Measurements from ENCODE around the gene PTK7. TPM values are rescaled to one million over a fixed set of nuclear protein-coding genes. Genes with fewer than 3 reads are reported as not detected.
"Not testable (repeated sequence)": the region's sequence is repeated elsewhere in the genome, so short reads cannot be mapped to it uniquely, and the experiment has no call there.

The PTK7 gene
- total RNA-seq, 1 donor from 2014 or later: 26.0 TPM

DNA sequence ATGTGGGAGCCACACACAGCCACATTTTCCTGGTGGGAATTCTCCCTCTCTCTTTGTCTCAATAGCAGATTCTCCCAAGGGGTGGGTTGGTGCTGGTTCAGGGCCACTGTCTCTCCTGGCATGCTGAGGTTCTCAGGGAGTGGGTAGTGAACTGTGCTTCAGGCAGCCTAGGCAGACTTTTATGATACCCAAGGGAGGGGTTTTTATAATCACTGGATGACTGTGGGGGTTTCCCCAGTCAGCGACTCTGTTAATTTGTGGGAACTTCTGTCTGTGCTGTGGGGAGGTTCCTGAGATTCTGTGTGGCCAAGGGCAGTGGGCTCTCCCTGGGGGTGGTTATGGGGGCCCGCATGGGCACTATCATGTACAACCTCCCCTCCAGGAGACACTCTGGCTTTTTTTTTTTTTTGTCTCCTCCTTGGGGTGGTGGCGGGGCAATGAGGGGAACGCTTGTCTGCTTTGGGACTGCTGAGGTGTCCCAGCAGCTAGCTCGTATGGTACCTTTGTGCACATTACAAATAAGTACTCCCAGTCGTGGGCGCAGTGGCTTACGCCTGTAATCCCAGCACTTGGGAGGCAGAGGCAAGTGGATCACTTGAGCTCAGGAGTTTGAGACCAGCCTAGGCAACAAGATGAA is 10.0 kb downstream of the PTK7 start:
- DNase-seq: no peak

DNA sequence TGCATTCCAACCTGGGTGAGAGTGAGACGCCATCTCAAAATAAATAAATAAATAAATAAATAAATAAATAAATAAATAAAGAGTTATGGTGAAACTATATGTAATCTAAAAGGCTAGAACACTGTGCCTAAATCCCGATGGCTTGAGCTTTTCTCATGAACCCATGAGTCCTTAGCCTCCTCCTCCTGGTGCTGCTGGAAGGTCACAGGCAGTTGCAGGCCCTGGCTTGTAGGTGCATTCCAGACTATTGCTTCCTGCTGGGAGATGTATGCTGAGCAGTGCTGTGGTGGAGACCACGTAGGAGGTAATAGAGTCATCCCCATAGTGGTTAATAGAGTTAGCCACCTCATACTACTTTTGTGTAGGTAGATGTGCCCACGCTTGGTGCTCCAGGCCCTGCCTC is 12.5 kb downstream of the PTK7 start:
- DNase-seq: no peak

DNA sequence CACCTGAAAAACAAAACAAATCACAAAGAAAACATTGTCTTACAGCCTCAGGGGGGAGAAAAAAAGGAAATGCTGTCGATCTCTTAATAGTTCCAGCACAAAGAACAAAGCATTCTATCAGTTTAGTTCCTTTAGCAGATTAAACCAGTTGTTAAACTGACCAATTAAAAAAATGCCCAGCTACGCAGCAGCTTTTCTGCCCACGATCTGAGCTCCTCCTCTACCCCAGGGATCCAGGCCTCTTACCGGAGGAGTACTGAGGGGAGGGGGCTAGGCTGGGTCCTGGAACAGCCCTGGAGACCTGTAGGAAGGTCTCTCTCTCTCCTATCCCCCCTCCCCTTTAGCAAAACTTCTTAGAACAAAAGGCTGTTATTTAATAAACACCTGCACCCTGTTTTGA is 13.4 kb downstream of the PTK7 start:
- no peak for DNase-seq

DNA sequence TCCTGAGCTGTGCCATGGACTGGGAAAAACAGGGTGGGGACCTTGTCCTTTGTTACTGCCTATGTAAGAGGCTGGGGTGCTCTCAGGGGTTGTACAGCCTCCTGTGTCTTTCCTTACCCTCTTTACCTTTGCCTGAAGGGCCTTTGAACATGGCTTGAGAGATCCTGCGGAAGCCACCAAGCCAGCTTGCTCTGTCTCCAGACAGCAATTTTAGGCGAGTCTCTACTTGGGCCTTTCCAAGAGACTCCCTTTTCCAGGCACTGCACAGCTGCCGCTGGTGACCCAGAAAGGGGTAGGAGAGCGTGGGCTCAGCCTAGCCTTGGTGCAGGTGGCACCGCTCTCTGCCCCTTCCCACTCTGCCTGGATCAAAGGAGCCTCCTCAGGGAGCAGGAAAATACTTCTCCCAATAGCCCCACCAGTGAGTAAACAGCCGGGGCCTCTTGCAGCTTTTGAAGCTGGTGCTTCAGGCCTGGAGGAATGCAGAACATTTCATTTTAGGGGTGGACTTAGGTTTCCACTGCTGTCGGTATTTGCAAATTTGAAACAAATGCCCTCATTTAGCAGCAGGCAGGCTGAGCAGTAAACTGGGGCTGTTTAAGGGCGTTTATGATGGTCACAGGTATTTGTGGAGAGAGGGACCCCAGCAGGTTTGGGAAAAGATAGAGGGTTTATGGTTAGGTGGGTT is 13.9 kb downstream of the PTK7 start:
- no peak for DNase-seq

DNA sequence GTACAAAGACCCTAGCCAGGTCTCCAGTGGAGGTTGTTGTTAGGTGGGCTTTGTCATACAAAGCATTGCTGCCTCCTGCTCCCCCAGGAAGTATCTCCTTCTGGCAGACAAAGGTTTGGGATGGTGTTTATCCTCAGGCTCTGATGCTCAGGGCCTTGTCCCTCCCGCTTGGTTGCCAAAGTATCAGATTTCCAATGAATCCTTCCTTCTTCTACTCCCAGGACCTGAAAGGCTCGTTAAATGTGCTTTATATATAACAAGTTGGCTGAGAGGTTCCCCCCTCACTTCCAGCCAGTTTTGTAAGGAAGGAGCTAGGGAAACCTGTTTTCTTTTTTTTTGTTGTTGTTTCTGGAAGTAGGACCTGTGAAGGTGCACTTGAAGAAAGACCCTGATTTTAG is 14.4 kb downstream of the PTK7 start:
- no peak for DNase-seq

DNA sequence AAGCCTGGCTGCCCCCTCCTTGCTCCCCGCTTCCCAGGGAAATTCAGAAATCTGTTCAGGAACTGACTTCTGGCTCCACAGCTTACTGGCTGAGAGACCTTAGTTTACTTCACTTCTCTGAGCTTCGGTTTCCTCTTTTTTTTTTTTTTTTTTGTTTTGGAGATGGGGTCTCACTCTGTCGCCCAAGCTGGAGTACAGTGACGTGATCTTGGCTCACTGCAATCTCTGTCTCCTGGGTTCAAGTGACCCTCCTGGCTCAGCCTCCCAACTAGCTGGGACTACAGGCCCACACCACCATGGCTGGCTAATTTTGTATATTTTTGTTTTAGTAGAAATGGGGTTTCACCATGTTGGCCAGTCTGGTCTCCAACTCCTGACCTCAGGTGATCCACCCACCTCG is 14.9 kb downstream of the PTK7 start:
- no peak for DNase-seq

DNA sequence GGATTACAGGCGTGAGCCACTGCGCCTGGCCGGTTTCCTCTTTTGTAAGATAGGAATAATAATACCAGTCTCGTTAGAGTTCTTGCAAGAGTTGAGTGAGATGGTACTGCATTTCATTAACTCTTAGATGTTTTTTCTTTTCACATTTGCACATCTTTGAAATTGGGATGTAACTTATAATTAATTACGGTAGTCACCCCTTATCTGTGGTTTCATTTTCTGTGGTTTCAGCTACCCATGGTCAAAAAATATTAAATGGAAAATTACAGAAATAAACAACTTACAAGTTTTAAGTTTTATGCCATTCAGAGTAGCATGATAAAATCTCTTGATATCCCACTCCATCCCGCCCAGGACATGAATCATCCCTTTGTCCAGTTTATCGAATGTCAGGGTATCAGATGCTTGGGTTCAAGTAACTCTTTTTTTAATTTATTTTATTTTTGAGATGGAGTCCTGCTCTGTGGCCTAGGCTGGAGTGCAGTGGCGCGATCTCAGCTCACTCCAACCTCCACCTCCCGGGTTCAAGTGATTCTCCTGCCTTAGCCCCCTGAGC is 15.4 kb downstream of the PTK7 start:
- DNase-seq: no peak

DNA sequence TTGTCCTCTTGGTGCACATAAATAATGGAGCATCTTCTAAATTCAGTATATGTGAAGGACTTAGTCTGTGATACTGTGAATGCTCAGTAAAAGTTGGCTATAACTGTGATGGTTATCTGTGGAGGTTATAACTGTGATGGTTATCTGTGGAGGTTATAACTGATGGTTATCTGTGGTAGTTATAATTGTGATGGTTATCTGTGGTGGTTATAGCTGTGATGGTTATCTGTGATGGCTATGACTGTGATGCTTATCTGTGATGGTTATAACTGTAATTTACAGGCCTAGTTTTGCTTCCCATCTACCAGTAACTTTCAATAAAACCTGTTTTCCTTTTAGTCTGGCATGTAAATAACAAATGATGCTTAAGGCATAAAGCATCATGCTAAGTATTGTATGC is 16.5 kb downstream of the PTK7 start:
- no peak for DNase-seq

DNA sequence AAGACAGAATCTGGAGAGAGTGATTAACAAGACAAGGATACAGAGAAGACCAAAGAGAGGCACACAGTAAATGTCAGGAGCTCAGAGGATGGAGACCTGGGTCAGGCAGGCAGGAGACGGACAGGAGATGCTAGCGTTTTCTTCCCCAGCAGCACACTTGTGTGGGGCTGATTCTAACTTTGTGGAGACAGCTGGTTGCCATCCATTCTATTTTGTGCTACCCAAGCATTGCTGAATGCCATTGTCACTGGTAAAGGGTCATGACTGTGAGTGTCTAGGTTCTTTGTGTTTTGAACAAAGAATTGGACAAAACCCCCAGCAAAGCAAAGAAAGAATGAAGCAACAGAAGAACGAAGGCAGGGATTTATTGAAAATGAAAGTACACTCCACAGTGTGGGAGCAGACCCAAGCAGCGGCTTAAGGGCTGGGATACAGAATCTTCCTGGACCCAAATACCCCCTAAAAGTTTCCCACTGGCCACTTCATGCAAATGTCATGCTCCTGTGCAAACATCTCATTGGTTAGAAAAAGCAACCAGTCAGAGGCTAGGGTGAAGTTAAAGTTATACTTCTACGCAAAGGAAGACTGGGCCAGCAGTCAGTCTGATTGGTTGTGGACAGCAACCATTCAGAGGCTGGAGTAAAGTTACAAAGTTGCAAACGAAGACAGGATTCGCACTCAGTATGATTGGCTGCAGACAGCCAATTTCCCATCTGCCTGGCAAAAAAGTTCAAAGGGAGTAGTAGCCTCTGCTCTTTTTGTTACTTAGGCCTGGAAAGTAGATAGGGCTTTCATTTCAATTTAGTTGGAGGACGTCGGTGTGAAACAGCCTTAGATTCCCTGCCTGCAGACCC is 17.5 kb downstream of the PTK7 start:
- no peak for DNase-seq

DNA sequence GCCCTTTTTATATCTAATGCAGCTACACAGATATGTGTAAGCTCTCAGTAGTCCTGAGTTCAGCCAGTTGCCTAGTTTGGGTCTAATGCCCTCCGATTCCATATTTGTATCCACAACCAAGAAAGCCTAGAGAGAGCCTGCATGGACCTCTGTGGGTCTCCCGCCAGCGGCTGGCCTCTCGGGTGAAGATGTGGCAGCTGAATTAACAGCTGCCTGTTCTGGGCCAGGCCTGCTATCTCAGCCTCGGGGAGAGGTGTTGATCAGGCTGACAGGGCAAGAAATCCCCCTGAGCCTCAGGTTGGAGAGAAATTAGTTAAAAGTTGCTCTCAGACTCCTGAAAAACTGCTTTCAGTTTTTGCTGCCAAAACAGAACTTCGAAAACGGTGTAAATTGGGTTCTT is 19.8 kb downstream of the PTK7 start:
- no peak for DNase-seq

DNA sequence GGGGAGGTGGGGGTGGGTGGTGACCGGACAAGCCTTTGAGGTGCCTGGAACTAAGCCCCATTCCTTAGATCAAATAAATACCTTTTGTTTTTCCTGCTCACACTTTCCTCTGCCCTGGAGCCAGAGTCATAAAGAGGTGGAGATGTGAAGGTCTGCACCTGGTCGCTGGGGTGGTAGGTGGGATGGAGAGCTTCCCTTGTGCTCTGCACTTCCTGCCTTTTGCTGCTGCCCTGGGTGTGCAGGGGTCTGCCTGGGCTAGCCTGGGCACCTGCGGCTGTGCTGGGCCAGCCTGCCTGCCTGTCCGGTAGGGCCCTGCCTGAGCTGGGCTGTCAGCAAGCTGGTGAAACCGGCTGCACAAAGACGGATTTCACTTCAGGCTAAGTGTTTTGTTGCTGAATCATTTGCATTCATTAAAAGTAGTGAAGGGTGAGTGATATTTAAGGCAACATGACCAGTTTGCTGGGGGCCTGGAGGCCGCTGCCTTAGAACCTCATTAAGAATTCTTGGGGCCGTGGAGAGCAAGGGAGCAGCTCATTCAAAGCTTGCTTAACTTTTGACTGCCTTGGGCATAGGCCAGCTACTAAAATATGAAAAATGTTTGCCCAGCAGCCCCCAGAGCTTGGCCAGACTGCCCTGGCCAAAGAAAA is 20.5 kb downstream of the PTK7 start:
- DNase-seq: no peak

DNA sequence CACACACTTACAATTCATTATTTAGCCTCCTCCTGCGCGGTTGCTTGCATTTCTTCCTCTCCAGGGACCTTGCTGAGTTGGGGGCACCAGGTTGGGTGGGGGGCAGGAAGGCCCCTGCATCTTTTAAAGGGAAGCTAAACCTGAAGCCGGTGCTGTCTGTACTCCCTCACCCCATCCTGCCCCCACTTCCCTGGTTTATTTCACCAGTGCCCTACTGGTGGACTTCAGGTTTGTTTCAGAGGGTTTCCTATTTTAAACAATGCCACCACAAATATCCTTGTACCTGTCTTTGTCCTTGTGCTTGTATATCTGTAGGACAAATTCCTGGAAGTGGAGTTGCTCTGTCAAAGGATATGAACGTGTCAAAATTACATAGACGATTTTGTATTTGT is 21.0 kb downstream of the PTK7 start:
- no peak for DNase-seq

DNA sequence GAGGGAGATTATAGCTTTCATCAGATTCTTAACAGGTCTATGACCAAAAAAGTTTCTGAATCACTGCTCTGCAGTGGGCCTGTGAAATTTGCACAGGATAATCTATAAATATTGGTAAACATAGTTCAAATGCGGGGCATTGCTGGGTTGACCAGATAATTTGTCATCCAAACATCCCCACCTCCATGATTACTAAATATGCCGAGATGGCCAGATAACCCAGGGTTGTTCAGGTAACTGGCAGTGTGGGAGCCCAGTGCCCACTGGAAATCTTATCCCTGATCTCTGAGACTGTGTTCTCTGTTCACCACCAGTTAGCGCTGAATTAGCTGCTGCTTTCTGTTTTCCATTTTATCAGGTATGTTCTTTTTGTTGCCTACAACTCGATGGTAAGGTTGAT is 21.4 kb downstream of the PTK7 start:
- no peak for DNase-seq

DNA sequence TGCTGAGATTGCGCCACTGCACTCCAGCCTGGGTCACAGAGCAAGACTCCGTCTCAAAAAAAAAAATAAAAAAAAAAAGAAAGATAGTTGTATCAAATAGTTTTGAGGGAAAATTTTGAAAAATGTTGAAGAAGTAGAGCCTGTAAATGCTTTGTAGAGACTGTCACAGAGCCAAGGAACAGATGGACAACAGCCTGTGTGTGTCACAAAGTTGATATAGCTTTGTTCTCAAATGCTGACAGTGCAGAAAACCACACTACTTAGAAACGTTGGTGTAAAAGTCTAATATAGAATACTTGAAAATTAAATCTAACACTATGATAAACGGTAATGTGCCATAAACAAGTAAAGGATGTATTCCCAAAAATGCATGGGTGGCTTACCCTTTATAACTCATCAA is 25.4 kb downstream of the PTK7 start:
- DNase-seq: no peak

DNA sequence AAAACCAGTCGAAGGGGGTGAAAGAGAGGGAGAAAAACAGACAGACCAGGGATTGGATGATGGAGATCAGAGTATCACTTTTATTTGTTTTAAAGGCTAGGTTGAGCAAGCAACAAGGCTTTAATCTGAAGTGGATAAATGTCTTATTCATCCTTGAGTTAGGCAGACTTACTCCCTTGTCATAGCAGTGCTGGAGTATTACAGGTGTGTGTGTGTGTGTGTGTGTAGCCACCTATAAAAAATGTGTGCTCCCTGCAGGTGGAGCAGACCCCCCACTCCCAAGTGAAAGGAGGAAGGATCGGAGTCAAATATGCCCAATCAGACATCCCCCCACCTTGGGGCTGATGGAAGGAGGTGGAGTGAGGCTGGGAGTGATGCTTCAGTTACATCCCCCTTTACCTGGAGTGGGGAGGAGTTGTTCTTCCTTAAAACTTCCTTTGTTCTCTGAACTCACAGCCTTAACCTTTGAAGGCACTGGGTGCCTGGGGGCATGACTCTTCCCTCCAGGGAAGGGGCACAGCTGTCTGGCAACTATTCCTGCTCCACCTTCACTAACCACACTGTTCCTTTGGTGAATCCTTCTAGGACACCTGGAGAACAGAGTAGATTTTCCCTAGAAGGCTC is 27.3 kb downstream of the PTK7 start:
- DNase-seq: no peak

DNA sequence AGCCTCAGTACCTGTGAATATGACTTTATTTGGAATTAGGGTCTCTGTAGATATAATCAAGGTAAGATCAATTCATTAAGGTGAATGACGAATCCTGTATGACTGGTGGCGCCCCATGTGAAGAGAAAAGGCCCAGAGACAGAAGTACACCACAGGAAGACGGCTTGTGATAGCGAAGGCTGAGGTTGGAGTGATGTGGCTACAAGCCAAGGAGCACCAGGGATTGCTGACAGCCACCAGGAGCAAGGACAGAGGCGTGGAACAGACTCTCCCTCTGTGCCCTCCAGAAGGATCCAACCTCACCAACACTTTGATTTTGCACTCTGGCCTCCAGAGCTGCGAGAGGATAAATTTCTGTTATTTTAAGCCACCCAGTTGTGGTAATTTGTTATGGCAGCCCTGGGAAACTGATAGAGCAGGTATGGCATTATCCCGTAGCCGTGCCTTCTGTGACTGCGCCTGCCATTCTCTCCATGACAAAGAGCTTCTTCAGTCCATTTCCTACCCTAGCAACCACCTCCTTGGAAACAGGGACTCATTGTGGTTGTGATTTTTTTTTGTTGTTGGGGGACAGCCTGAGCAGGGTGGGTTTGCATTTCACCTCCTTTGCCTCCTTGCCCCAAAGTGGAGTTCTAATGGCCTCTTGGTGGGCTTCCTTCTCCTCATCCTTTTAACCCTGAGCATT is 29.6 kb downstream of the PTK7 start:
- DNase-seq: no peak

DNA sequence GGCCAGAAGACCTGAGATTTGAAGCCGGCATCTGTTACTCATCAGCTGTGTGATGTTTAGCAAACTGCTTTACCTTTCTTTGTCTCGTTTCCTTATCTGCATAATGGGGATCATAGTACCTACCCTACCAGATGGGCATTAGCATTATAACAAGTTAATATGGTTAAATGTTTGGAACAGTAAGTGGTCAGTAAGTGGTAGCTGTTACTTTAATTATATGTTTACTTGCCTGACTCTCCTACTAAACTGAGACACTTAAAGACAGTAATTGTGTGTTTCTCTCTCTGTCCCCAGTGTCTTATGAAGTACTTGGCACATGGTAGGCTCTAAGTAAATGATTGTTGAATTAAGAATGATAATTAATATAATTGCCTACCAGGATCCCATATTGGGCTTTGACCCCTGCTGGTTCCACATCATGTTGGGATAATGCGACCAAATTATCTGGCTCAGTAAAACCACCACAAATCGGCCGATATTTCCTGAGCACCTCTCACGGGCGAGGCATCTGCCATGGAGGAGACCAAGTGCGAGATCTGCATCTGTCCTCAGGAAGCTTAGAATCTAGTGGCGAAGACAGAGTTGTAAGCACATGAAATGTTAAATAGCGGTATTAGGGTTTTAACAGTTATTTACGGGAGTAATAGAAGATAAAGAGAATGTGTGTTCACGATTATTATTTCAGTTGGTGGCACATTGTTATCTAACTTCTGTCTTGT is 31.4 kb downstream of the PTK7 start:
- DNase-seq: no peak

DNA sequence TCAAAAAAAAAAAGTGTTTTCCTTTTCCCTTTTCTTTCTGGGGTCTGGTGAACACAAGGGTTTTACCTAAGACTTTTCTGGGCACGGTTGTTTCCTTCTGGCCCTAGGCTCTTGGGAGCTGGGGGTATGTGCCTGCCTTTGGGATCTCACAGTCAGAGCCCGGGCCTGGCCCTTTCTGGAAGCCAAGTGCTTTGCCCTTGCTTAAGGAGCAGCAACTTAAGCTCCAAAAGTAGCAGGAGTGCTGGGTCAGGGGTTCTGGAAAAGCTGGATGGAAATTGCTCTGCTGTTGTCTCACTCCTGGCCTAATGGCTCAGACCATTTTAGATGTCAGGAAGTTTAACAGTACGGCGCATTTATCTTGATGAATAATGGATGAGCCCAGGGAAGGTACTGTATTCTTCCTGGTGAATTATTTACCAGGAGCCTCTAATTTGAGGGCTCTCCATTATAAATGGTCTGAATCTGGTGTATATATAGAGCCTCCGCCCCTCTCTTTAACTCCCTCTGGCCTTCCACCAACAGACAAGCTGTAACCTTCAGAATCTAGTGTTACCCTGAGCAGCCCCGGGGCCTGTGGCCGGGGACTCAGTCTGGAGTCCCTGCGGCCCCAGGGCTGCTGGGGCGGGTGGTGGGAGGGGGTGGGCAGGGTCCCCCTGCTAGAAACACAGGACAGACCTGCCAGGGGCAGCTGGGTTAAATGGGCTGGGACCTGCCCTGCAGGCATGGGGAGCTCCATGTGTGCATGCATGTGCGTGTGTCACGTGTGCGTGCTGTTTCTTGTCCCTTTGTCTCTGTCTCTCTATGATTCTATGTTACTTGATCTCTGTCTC is 37.5 kb downstream of the PTK7 start:
- no peak for DNase-seq

DNA sequence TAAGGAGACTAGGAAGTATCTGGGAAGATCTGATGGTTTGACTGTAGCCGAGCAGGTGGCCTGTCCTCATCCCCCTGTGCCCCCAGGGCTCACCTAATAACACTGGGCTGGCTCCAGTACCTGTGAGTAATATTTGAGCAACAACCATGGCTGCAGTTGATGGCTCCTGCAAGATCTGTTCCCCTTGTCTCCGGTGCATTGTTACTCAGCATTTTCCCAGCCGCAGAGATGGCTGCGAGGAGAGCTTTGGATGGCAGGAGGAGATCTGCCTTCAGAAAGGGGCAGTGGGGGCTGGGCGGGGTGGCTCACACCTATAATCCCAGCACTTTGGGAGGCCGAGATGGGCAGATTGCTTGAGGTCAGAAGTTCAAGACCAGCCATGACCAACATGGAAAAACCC is 39.3 kb downstream of the PTK7 start:
- DNase-seq: no peak

DNA sequence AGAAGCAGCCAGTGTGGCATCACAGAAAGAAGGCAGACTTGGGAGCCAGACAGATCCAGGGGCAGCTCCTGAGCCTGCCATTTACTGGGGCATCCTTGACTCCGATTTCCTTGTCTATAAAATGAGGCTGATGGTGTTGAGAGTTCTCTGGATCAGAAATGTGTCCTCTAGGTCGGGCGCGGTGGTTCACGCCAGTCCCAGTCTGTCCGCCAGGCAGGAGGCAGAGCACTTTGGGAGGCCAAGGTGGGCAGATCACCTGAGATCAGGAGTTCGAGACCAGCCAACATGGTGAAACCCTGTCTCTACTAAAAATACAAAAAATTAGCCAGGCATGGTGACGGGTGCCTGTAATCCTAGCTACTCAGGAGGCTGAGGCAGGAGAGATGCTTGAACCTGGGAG is 41.4 kb downstream of the PTK7 start:
- DNase-seq: not testable (repeated sequence)
